Epithelial cell of prostate (primary cell): Measurements from ENCODE around the gene GNL1.

ENCODE experiments used
- DNase-seq: peaks from one replicate; pipeline ENCODE4 v3.0.0-alpha.2; 2011; ENCODE audit warnings: low read depth, low spot score
- H3K27ac ChIP-seq: fragments of 450-650 bp; 2 replicates; pipeline ENCODE4 v1.5.1; 2017; ENCODE audit warnings: mild to moderate bottlenecking

Gene GNL1

DNA sequence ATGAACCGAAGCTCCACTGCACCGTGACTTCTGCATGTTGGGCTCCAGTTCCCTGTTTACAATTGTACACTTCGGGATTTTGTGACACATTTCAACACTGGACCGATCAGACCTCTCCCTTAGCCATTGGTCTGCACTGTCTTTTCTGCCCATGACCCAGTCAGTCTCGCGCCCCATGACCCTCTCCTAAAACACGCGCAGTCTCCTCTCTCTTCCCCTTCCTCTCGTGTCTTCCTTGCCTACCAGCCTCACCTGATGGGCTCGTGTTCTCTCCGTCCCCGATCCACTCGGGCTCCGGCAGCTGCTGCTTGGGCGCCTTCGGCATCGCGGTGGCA, 14.4 kb upstream of the GNL1 start:
- DNase-seq: no peak
- H3K27ac ChIP-seq: peak overlapping the region; percentile 87

DNA sequence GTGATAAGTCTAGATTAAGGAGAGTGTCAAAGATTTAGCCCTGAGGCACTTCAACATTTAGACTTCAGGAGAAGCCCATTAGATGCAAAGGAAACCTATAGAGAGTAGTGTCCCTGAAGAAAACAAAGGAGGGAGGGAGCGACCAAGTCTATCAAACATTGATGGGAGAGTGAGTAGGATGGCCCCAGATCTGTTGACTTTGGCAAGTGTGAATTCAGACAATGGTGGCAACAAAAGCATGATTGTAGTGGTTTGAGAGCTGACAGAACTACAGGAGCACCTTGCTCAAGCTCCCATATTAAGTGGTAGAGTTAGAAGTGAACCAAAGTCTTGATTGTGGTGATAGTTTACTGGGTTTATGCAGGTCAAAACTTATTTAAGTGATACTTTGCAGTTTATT, 14.0 kb upstream of the GNL1 start:
- no peak for DNase-seq
- no peak overlapping the region for H3K27ac ChIP-seq

DNA sequence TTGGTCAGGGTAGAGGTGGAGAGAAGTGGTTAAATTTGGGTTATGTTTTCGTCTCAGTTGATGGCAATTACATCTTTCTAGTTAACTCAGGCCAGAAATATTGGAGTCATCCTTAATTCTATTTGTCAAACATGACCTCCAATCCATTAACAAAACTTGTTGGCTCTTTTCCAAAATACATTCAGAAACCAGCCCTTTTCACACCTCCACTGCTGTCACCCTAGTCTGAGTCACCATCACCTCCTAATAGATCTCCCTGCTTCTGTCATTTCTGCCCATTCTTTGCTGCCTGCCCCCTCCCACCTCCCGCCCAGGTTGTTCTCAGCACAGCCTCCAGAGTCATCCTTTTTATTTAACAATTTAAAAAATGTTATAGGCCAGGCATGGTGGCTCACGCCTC, 12.0 kb upstream of the GNL1 start:
- DNase-seq: no peak
- H3K27ac ChIP-seq: no peak overlapping the region

DNA sequence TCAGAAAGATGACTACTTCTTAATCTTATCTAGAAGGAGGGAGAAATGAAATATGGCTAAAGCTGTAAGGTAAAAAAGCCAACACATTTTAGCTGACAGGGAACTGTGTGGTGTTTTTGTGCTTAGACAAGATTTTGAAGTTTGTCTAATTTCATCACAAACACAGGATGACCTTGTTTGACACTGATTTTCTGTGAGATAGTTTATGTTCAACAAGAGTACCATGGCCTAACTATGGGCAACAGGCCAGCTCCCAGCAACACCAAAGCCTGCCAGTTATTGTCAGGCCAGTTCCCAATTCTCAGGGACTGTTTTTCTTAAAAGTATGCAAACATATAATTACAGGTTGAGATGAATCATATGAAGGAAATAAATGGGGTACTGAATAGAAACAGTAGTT, 9.5 kb upstream of the GNL1 start:
- no peak for DNase-seq

DNA sequence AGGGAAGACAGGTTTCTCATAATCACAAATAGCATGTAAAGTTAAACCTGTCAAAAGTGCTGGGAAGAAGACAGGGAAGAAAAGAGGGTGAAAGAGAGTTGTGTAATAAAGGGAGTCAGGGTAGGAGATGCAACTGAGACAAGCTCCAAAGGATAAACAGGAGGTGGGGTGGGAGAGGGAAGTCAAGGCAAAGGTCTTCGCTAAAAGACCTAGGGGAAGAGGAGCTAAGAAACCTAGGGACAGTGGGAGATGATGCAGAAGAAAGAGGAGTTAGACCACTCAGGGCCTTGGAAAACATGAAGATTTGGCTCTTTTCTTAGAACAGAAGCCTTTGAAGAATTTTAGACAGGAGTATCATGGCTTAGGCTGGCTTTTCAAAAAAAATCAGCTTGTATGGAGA, 7.8 kb upstream of the GNL1 start:
- H3K27ac ChIP-seq: no peak overlapping the region
- no peak for DNase-seq

More for the DNA sequence above, 9.5 kb upstream of the GNL1 start:
- H3K27ac ChIP-seq: no peak overlapping the region

DNA sequence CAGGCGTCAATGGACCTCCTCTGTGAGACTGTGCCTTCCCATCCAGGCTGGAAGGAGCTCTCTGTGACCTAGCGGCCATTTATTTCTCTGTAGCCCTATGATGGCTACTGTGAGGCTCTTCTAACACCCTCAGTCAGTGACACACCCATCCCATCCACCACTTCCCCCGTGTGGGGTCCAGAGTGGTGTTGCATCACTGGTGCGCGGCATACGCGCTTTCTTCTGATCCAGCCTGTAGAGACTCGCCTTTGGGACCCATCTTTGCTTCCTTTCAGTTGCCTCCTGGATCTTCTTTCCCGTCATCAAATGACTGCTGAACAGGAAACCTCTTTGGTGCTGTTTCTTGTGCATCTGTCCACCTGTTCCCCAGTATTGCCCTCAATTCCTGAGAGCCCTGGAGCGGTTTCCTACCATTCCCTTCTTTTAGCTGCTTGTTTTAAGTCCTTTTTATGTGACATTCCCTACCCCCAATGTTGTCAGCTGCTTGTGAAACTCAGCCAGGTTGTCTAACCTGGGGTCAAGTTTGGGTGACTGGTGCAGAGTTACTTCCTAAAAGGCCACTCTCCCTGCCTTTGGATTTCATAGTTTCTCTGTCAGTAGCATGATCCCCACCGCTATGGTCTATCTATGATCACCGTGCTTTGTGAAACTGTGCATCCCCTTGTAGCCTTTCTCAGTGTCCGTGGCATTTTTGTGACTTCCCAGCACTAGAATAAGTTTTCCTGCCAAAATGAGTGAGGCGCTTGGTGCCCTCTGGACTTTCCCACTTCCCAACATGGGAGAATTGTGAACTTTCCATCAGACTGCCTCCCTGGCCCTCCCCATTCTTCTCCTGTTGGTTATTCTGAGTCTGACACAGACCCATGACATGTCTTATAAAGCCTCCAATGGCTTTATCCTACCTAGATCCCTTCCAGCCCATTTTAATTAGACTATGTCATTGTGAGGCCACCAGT, 6.5 kb upstream of the GNL1 start:
- no peak overlapping the region for H3K27ac ChIP-seq
- no peak for DNase-seq

DNA sequence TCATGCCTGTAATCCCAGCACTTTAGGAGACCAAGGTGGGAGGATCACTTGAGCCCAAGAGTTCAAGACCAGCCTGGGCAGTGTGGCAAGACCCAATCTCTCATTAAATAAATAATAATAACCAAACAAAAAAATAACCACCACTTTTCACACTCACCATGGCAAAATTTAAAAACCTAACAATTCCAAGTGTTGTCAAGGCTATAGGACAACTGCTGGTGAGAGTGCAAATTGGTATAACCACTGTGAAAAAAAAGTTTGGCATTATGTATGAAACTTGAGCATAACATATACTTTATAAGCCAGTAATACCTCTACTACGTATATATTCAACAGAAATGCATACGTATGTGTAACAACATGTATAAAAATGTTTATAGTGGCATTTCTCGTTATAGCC, 4.6 kb upstream of the GNL1 start:
- no peak for DNase-seq
- H3K27ac ChIP-seq: no peak overlapping the region

DNA sequence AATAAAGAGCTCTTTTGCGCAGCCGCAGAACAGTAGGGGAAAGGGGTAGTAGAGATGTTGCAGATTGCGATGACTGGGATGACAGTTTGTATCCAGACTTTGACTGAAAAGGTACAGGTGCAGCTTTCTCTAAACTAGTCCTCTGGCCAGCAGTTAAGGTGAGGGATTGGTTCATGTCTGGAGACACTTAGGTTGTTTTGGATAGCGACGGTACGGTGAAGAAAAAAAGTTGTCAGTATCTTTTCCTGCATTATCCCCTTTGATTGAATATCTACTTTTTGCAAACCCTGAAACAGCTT, 1.3 kb upstream of the GNL1 start:
- DNase-seq: no peak
- peak overlapping the region; percentile 90 for H3K27ac ChIP-seq

DNA sequence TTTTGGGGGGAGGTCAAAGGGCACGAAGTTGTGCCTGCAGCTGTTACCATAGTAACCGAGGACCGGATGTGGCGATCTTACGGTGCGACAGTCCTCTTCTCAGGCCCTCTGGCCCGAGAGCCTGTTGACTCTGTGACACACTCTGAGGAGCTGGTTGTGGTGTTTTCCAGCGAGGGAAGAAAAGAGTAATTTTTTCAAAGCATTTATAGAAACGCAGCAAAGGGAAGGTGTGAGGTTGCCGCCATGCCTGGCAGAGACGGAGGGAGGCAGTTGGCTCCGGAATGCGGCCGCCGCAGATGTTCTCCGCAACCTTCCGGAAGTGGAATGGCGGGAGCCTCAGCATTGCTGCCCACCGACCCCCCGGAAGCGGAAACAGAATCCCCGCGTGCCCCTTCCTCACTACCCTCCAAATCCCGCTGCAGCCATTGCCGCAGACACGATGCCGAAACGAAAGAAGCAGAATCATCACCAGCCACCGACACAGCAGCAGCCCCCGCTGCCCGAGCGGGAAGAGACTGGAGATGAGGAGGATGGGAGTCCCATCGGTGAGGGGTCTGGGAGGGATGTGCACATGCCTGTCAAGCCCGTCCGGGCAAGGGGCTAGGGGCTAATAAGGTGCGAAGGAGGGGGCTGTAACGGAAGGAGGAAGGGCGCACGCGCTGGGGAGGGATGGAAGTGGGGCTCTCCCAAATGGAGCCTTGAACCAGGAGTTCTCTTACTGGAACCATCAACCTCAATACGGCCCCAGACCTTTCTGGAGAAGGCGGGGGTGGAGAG, 805 bp upstream of the GNL1 start, which contains the start of gene PRR3:
Gene PRR3, plus strand, starts transcription at position 390 of the 777 bp plus-strand sequence. Its CDS starts 50 bp downstream, at position 440.
- peak within 1 kb of the TSS; percentile 90 for H3K27ac ChIP-seq
- peak; percentile 60 for DNase-seq

DNA sequence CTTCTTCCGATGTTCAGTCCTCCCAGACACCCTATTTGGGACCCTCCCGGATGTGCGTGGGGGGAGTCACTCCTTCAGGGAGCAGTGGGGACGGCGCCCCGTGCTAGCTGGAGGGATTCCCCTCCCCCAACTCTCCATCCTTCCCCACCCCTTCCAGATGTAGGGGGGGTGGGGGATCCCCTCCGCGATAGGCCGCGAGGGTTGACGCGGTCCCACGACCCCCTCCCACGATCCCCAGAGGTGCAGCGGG, 548 bp downstream of the GNL1 start:
- no peak for DNase-seq
- peak overlapping the region; percentile 90 for H3K27ac ChIP-seq

DNA sequence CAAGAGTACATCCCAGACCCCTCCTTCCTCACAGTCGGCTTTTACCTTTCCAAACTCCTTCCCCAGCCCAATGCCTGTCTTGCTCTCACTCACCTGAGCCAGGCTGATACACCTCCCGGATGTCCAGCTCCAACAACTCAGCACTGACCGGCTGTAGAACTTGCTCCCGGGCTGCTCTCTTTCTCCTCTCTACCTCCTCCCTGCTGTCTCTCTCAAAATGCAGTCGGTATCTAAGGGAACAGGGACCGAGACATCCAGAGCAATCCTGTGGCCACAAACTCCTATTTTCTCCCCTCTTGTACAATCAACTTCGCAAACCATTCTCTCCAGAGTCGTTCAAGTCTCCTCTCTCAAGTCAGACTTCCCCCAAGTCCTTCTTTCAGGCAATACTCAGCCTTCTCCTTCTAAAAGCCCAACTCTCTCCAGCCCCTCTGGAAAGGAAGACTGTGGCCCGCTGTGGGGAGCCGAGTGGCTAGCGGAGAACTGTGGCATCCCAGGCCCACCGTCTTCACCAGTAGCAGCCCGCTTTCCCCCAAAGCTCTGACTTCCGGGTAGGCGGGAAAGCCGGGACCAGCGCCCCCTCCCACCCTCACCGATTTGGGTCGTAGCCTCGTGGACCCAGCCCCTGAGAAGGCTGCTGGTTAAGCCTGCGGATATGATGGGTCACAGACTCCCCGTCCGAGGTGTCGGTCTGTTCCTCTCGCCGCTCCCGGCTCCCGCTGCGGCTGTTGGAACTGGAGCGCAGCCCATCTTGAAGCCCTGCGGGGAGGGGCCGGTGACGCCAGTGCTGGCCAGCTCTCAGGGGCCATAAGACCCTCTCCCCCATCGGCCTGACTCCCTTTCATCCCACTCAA, 1.1 kb downstream of the GNL1 start:
- peak overlapping the region; percentile 90 for H3K27ac ChIP-seq
- no peak for DNase-seq

DNA sequence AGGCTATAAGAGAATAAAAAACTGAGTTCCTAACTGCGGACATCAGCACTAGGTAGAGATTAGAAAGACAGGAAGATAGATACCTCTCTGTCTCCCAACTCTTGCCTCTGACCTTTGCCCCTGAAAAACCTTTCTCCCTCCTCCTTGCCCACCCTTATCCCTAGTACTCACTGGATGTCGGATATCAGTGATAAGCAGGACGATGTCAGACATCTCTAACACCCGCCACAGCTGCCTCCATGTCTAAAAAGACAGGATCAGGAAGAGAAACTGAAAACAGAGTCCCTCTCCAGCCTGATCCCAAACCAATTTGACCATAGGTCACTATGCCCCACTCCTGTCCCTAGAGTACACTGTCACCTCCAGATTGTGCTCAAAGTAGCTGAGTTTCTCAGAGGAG, 1.9 kb downstream of the GNL1 start:
- DNase-seq: no peak
- no peak overlapping the region for H3K27ac ChIP-seq

DNA sequence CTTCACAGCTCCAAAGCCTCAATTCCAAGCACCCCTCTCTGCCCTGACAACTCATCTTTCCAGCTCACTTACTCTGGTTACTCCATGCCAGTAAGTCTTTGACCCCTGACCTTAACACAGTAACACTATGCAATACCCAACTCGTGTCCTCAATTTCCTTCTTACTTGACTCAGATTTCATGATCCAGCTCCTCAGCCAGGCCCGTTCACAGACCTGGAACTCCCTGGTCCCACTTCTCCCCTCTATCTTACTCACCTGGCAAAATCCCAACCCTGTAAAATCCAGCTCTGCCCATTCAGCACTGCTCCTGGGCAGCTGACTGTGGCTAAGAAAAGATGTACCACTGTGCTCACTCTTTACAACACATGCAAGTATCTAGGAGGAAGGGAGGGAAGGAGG, 7.9 kb downstream of the GNL1 start:
- DNase-seq: no peak
- no peak overlapping the region for H3K27ac ChIP-seq

DNA sequence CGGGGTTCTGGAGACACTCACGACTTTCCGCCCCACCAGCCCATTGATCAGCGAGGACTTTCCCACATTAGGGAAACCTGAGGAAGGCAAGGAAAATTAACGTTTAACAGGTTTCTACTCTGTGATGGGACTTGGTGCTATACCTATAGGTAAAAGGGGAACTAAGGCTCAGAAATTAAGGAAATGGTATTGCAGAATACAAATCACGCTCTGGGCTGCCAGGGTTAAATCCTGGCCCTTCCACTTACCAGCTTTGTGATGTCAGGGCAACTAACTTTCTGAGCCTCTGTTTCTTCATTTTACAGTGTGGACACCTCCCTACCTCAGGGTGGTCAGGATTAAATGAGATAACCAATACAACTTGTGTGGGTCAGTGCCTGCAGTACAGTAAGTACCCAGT, 8.8 kb downstream of the GNL1 start:
- H3K27ac ChIP-seq: no peak overlapping the region
- no peak for DNase-seq

DNA sequence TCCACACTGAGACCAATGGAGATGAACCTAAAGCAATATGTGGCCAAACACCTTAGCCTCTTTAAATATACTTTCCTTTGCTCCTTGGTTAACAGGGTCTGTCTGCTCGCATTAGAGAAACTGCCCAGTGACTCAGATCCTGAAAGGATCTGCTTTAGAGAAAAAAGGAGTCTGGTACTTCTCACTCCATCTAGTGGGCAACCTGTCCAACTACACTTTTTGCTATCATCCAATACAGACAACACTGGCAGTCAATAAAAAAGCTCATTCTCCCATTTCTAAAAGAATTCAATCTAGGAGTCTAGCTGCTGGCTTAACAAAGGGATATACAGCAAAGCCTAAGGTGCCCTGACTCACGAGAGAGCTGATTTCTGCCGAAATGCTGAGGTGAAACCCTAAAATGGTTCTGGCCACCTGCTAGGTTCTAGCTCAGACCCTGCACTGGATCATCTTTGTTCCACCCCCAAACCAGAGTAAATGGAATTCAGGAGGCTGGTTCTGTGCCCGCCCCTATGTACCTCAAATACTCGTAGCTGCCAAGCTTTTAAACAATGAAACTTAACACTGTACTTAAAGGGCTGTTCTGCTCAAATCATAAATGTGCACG, 11.5 kb downstream of the GNL1 start:
- no peak for DNase-seq
- H3K27ac ChIP-seq: no peak overlapping the region

DNA sequence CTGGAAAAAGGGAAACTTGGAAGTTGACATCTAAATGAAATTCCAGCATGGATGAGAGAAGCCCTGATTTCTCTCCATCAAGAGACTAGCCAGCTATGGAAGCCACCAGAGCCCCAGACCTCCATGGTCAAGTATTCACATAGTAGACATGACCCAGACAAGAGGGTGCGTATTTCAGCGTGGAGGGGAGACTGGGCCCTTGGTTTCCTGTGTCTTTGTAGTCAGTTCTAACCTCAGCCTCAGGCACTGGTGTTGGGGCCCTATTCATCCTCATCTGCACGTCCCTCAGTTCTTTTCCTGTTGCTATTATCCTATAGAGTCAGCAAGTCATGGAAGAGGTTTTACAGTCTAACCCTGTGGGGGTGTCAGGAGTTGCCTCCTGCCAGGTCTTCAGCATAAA, 12.5 kb downstream of the GNL1 start:
- H3K27ac ChIP-seq: no peak overlapping the region
- no peak for DNase-seq

DNA sequence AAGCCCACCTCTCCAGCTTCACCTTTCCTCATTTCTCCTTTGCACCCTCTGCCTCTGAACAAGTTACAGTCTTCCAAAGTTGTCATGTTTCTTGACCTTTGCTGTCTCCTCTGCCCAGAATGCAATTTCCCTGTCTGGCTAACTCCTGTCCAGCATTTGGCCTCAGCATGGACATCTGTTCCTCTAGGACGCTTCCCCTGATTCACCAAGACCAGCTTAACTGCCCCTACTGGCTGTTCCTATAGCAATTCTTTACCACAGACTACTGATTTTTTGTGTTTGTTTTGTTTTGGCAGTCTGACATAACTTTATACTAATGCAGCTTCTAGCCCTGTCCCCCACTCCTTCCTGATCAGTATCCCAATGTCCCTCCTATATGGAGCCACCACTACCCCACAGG, 13.4 kb downstream of the GNL1 start:
- no peak for DNase-seq
- no peak overlapping the region for H3K27ac ChIP-seq

DNA sequence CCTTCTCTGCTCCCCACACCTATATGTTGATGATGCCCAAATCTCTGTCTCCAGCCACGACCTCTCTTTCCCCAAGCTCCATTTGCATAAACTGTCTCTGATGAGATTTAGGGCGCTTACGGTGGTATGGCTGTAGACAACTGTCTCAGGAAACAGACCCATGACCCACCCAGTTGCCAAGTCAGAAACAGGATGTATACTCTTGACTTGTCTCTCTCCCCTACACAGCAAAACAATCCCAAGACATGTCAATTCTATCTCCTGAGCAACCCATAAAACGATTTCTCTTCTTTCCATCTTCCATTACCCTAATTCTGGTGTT, 13.9 kb downstream of the GNL1 start:
- no peak for DNase-seq
- H3K27ac ChIP-seq: no peak overlapping the region

DNA sequence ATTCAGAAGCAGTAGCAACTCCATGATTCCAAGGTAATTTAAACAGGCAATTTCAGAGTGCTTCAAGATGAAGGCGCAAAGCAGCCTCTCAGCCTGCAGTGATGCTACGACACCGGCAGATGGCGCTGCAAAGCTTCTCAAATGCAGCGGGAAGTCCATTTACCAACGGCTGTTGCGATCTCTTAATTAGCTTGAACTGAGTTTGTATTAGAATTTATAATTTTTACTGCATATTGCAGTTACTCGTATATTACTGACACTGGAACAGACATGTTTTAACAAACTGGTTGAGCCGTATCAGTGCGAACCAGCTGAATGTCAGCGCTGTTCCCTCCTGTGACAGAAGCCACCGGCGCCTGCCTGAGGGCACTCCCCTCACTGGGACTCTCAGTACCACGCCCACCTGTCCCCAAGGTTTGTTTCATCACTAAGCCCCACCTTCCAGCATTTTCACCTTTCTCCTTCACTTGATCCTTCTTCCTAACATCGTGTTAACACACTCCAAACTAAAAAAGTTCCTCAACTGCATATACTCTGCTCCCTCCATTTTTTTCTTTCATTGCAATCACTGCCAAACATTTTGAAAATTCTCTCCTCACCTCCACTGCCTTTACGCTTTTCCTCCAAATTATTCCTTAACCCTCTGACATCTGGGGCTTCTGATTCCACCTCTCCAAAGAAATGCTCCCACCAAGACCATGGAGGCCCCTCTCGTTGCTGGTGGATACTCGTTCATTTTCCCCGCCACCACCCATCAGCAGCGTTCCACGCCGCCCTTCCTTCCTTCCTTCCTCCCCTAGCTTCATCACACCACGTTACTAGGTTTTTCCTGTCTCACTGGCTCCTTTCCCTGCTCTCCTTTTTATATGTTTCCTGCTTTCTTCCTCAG, 14.5 kb downstream of the GNL1 start:
- H3K27ac ChIP-seq: no peak overlapping the region
- peak; percentile 44 for DNase-seq

DNA sequence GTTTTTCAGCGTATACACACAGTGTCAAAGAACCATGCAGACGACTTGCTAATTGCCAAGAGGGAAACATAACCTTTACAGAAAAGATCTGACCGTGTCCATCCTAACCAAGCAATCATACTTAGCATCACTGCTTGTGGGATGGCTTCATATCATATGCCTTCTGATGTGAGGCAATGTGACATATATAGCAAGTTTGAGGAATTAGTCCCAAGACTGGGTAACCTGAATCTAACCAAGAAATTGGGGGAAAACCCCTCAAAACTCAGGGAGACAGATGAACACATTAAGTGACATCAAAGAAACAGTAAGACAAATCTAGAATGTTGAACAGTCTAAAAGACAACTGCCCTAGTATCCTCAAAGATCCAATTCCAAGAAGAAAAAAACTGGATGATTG, 18.4 kb downstream of the GNL1 start:
- H3K27ac ChIP-seq: no peak overlapping the region
- DNase-seq: no peak
